H1 (cell line): ENCODE data around the gene CEP128. TPM values are rescaled to one million over a fixed set of nuclear protein-coding genes. Genes with fewer than 3 reads are reported as not detected.

Experiments used
- CTCF ChIA-PET: fragments of 300-600 bp; sonication (Branson Sonifier 250); formaldehyde crosslinking; loops from one replicate; lab custom pipeline; 2021; ENCODE audit not compliant: partially characterized antibody; lab: Charles Lee
- POLR2A ChIA-PET: fragments of 300-600 bp; sonication (Branson Sonifier 250); formaldehyde crosslinking; loops from one replicate; lab custom pipeline; 2021; ENCODE audit warnings: inconsistent platforms; ENCODE audit not compliant: partially characterized antibody; lab: Charles Lee
- DNase-seq, 2 experiments: peaks; one replicate each; pipeline versions ENCODE4 v3.0.0 to v3.0.0-alpha.2; 2010 to 2022; ENCODE audit warnings: low spot score in 2 of 2, low read depth in 1 of 2, mixed read lengths in 1 of 2
- FAIRE-seq: peaks from 2 replicates; lab custom pipeline; 2011; peaks lifted over from hg19 to GRCh38; lab: Jason Lieb, UNC
- H2AFZ ChIP-seq: 2 replicates; pipeline ENCODE4 v1.8.1; 2012; ENCODE audit warnings: low read length, inconsistent platforms
- H2AK5ac ChIP-seq: 2 replicates; pipeline ENCODE4 v1.6.1; 2013; ENCODE audit warnings: low read depth, low read length
- H2BK120ac ChIP-seq: replicated peaks from 2 replicates; pipeline ENCODE3; 2013; ENCODE audit warnings: low read depth, low read length, inconsistent platforms
- H2BK12ac ChIP-seq: 2 replicates; pipeline ENCODE4 v1.6.1; 2013; ENCODE audit warnings: low read depth, low read length
- H2BK15ac ChIP-seq: 2 replicates; pipeline ENCODE4 v1.6.1; 2013; ENCODE audit warnings: low read length
- H2BK20ac ChIP-seq: 2 replicates; pipeline ENCODE4 v1.6.1; 2013; ENCODE audit warnings: low read length
- H2BK5ac ChIP-seq: 2 replicates; pipeline ENCODE4 v1.6.1; 2013; ENCODE audit warnings: low read depth, low read length
- H3K14ac ChIP-seq: 2 replicates; pipeline ENCODE4 v1.6.1; 2013; ENCODE audit warnings: inconsistent platforms; ENCODE audit not compliant: insufficient read length
- H3K18ac ChIP-seq: 2 replicates; pipeline ENCODE4 v1.6.1; 2013; ENCODE audit warnings: low read length; ENCODE audit errors: extremely low read depth
- H3K23ac ChIP-seq: 2 replicates; pipeline ENCODE4 v1.6.1; 2013; ENCODE audit warnings: inconsistent platforms; ENCODE audit not compliant: insufficient read length
- H3K23me2 ChIP-seq: 2 replicates; pipeline ENCODE4 v1.6.1; 2013; ENCODE audit warnings: low read depth, low read length
- H3K27ac ChIP-seq: 2 replicates; pipeline ENCODE4 v1.6.1; 2011; ENCODE audit warnings: low read depth, low read length, inconsistent platforms
- H3K27me3 ChIP-seq, 4 experiments: replicated peaks in 1 of 4; 1 replicate in 1 of 4; 2 replicates in 3 of 4; pipeline versions ENCODE4 v1.6.1 to v1.8.1; 2011 to 2013; ENCODE audit warnings: low read length in 3 of 4, mild to moderate bottlenecking in 3 of 4, inconsistent platforms in 2 of 4, mixed read lengths in 2 of 4, moderate library complexity in 1 of 4; ENCODE audit not compliant: control insufficient read depth in 3 of 4, insufficient read depth in 3 of 4; ENCODE audit errors: extremely low read depth in 1 of 4
- H3K36me3 ChIP-seq, 4 experiments: 2 replicates each; pipeline versions ENCODE4 v1.6.1 to v1.8.1; 2011 to 2013; ENCODE audit warnings: mild to moderate bottlenecking in 4 of 4, low read length in 3 of 4, moderate library complexity in 2 of 4, control low read depth in 1 of 4, inconsistent platforms in 1 of 4; ENCODE audit not compliant: insufficient read depth in 4 of 4, control insufficient read depth in 2 of 4
- H3K4ac ChIP-seq: replicated peaks from 2 replicates; pipeline ENCODE3; 2013; ENCODE audit warnings: low read length, low read depth, mixed read lengths, inconsistent platforms; ENCODE audit not compliant: insufficient read length
- H3K4me1 ChIP-seq, 4 experiments: replicated peaks in 1 of 4; 1 replicate in 1 of 4; 2 replicates in 3 of 4; pipeline versions ENCODE4 v1.6.1 to v1.8.1; 2011 to 2013; ENCODE audit warnings: low read length in 3 of 4, inconsistent platforms in 2 of 4, mixed read lengths in 1 of 4; ENCODE audit not compliant: insufficient read depth in 4 of 4, control insufficient read depth in 3 of 4
- H3K4me2 ChIP-seq, 2 experiments: 2 replicates each; pipeline versions ENCODE4 v1.6.1 to v1.8.1; 2011 to 2013; ENCODE audit warnings: low read depth in 2 of 2, low read length in 2 of 2, control low read depth in 1 of 2, inconsistent platforms in 1 of 2, mild to moderate bottlenecking in 1 of 2; ENCODE audit not compliant: insufficient read depth in 1 of 2
- H3K4me3 ChIP-seq, 4 experiments: fragments of 200-600, 300-600 bp in 1 of 4; sonication (generic), shearing (Covaris generic), sonication (Bioruptor Twin) in 1 of 4; 2 replicates each; pipeline versions ENCODE4 v1.5.1 to v1.8.1; 2011 to 2016; ENCODE audit warnings: low read length in 4 of 4, low read depth in 3 of 4, control low read depth in 2 of 4, inconsistent platforms in 2 of 4, mild to moderate bottlenecking in 2 of 4, mixed read lengths in 1 of 4, moderate library complexity in 1 of 4; ENCODE audit not compliant: insufficient read depth in 2 of 4; ENCODE audit errors: extremely low read depth in 1 of 4
- H3K56ac ChIP-seq: replicated peaks from 2 replicates; pipeline ENCODE3; 2013; ENCODE audit warnings: low read depth, mild to moderate bottlenecking, mixed read lengths, low read length, inconsistent platforms; ENCODE audit not compliant: insufficient read length
- H3K79me1 ChIP-seq: 2 replicates; pipeline ENCODE4 v1.6.1; 2013; ENCODE audit warnings: low read depth, low read length, control low read depth
- H3K79me2 ChIP-seq, 2 experiments: 2 replicates each; pipeline versions ENCODE4 v1.6.1 to v1.8.1; 2012 to 2013; ENCODE audit warnings: low read length in 2 of 2, mild to moderate bottlenecking in 2 of 2, inconsistent platforms in 1 of 2; ENCODE audit not compliant: insufficient read depth in 2 of 2, control insufficient read depth in 1 of 2
- H3K9ac ChIP-seq, 4 experiments: replicated peaks in 1 of 4; 1 replicate in 1 of 4; 2 replicates in 3 of 4; pipeline versions ENCODE4 v1.6.1 to v1.8.1; 2011 to 2013; ENCODE audit warnings: low read depth in 3 of 4, low read length in 3 of 4, control low read depth in 2 of 4, mild to moderate bottlenecking in 2 of 4, moderate library complexity in 2 of 4, inconsistent platforms in 1 of 4; ENCODE audit errors: extremely low read depth in 1 of 4
- H3K9me3 ChIP-seq, 2 experiments: 2 replicates each; pipeline versions ENCODE4 v1.6.1 to v1.8.1; 2012 to 2013; ENCODE audit warnings: mild to moderate bottlenecking in 2 of 2, moderate library complexity in 2 of 2, control low read depth in 1 of 2, inconsistent platforms in 1 of 2, low read depth in 1 of 2, low read length in 1 of 2, mixed read lengths in 1 of 2; ENCODE audit not compliant: insufficient read depth in 2 of 2
- H4K20me1 ChIP-seq, 2 experiments: replicated peaks in 1 of 2; 2 replicates each; pipeline versions ENCODE3 to v1.8.1; 2011 to 2013; ENCODE audit warnings: inconsistent platforms in 2 of 2, low read length in 2 of 2, mild to moderate bottlenecking in 1 of 2; ENCODE audit not compliant: insufficient read depth in 2 of 2, control insufficient read depth in 1 of 2
- H4K5ac ChIP-seq: 2 replicates; pipeline ENCODE4 v1.6.1; 2013; ENCODE audit warnings: low read length, low read depth, mixed read lengths, inconsistent platforms; ENCODE audit not compliant: insufficient read length
- H4K8ac ChIP-seq: 2 replicates; pipeline ENCODE4 v1.8.0; 2013; ENCODE audit warnings: mild to moderate bottlenecking, moderate library complexity, low read length, inconsistent platforms; ENCODE audit not compliant: insufficient read depth; ENCODE audit errors: extremely low read depth
- H4K91ac ChIP-seq: replicated peaks from 2 replicates; pipeline ENCODE3; 2013; ENCODE audit warnings: low read length, mixed read lengths, inconsistent platforms; ENCODE audit not compliant: insufficient read length
- KDM5A ChIP-seq: fragments of 200-600 bp; IDR thresholded peaks from 2 replicates; pipeline ENCODE4 v1.7.1; 2012; ENCODE audit warnings: mild to moderate bottlenecking, low read length, inconsistent platforms, mixed read lengths
- RXRA ChIP-seq: IDR thresholded peaks from 2 replicates; pipeline ENCODE4 v1.6.1; 2011; ENCODE audit warnings: low read depth, mild to moderate bottlenecking, low read length, moderate library complexity; ENCODE audit not compliant: insufficient read depth
- YY1 ChIP-seq: IDR thresholded peaks from 2 replicates; pipeline ENCODE4 v1.6.1; 2011; ENCODE audit warnings: low read depth, mild to moderate bottlenecking, low read length
- WGBS, 2 experiments: shearing (Covaris generic) in 1 of 2; methylation state at CpG; one replicate each; pipeline versions ENCODE4 v1.1.6 to v1.1.7; 2013 to 2015; ENCODE audit warnings: low lambda C conversion rate in 2 of 2, mixed read lengths in 2 of 2, inconsistent platforms in 1 of 2, low coverage in 1 of 2, missing lambda C conversion rate in 1 of 2; ENCODE audit not compliant: insufficient replicate concordance in 2 of 2, insufficient coverage in 1 of 2, insufficient read length in 1 of 2; ENCODE audit errors: extremely low coverage in 1 of 2, missing lambda C conversion rate in 1 of 2; 5-methylcytosine and 5-hydroxymethylcytosine counted together
- polyA plus RNA-seq, 7 experiments: library from polyadenylated mRNA; depleted of rRNA in 3 of 7; stranded (reverse) in 5 of 7; unstranded in 2 of 7; fragments of >200 nt in 5 of 7; fragments of 200-250 nt in 2 of 7; gene quantifications; 1 replicate in 5 of 7; 2 replicates in 1 of 7; 4 replicates in 1 of 7; pipeline versions ENCODE4 v1.2.1 to v1.2.3, GENCODE V29; 2011 to 2013; ENCODE audit warnings: missing spikeins in 2 of 7, mixed read lengths in 2 of 7
- total RNA-seq: library from RNA; stranded (reverse); fragmentation: NEBNext Ultra II Directional; extraction: Animal tissue kit (Norgen Biotek cat#: 25700); gene quantifications from 2 replicates; pipeline ENCODE4 v1.2.1, GENCODE V29; 2021

The CEP128 gene
- total and polyA plus RNA-seq, 2 of the 8 experiments (the other 6 are each of a cell fraction or from before 2014, with no cell fraction given): 1.9 to 17.0 TPM

DNA sequence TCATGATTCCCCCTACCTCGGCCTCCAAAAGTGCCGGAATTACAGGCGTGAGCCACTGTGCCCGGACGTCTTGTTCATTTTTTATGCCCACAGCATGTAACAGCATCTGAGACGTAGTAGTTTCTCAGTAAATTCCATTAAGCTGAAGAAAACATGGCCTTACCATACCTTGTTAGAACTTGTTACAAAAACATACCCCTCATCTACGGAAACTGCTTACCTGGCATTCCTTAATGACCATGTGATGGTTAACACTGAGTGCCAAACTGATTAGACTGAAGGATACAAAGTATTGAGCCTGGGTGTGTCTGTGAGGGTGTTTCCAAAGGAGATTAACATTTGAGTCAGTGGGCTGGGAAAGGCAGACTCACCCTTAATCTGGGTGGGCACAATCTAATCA lies 186.8 kb downstream of the CEP128 start:
- Histone ChIP-seq H3K4me1 (no peaks in the 10 kb centered on the region), H3K14ac (no peak overlapping the region), H3K18ac (no peak overlapping the region), H2BK5ac (no peak overlapping the region), H3K79me1 (no peaks in the 10 kb centered on the region), H4K20me1 (no peaks in the 10 kb centered on the region), H3K9me3 (no peaks in the 10 kb centered on the region), H2BK20ac (no peak overlapping the region), H3K27ac (no peak overlapping the region), H2AFZ (no peak overlapping the region), H2BK12ac (no peak overlapping the region), H2AK5ac (no peak overlapping the region), H3K23ac (no peak overlapping the region), H3K79me2 (no peaks in the 10 kb centered on the region), H4K5ac (no peak overlapping the region), H3K4me2 (no peak overlapping the region), H2BK120ac (no peak overlapping the region), H4K91ac (no peak overlapping the region), H3K27me3 (no peaks in the 10 kb centered on the region), H3K56ac (no peak overlapping the region), H3K36me3 (no peaks in the 10 kb centered on the region), H3K4me3 (no peak overlapping the region), H3K9ac (no peak overlapping the region), H4K8ac (no peak overlapping the region), H3K23me2 (no peaks in the 10 kb centered on the region), H2BK15ac (no peak overlapping the region), H3K4ac (no peak overlapping the region)
- POLR2A ChIA-PET: no interaction called here
- CTCF ChIA-PET: interaction anchor here (1.5 kb wide), 1 partner anchor 12 kb away, joined by 3 read pairs; no protein-coding TSS in a partner anchor
- FAIRE-seq (no peak), DNase-seq (no peak)
- 91% methylated on average over 7 of the region's 7 CpGs; no CpG with 5 or more reads in 1 of the 2 experiments for WGBS, 2 experiments
- TF ChIP-seq YY1: no peak
- no peak for TF ChIP-seq RXRA
- no peak for TF ChIP-seq KDM5A
